Type B pancreatic cell (in vitro differentiated cells): ENCODE measurements around the gene SDK2. TPM values are rescaled to one million over a fixed set of nuclear protein-coding genes. Genes with fewer than 3 reads are reported as not detected.

Experiments
- DNase-seq: peaks from one replicate; pipeline ENCODE4 v3.0.0; 2021; ENCODE audit warnings: mixed read lengths; ENCODE audit not compliant: unreplicated experiment; ENCODE audit errors: extremely low spot score
- H3K27ac Mint-ChIP-seq: 2 replicates; pipeline ENCODE4 v1.8.0; 2021; ENCODE audit warnings: mild to moderate bottlenecking, mixed read lengths
- H3K27me3 Mint-ChIP-seq: 2 replicates; pipeline ENCODE4 v1.8.0; 2021; ENCODE audit warnings: mixed read lengths
- H3K36me3 Mint-ChIP-seq: 2 replicates; pipeline ENCODE4 v1.8.0; 2021; ENCODE audit warnings: mixed read lengths
- H3K4me1 Mint-ChIP-seq: one replicate; pipeline ENCODE4 v1.8.0; 2021; ENCODE audit warnings: mixed read lengths; ENCODE audit not compliant: unreplicated experiment
- H3K4me3 Mint-ChIP-seq: 2 replicates; pipeline ENCODE4 v1.8.0; 2021; ENCODE audit warnings: mild to moderate bottlenecking, mixed read lengths
- H3K9me3 Mint-ChIP-seq: 2 replicates; pipeline ENCODE4 v1.8.0; 2021; ENCODE audit warnings: mixed read lengths
- total RNA-seq: library from RNA; stranded (reverse); gene quantifications from 2 replicates; pipeline ENCODE4 v1.2.1, GENCODE V29; 2021; ENCODE audit warnings: low replicate concordance
- TF ChIP-seq, protein P1 (sequence below): fragments of 200-600 bp; sonication (generic); conservative IDR thresholded peaks from 2 replicates; pipeline ENCODE4 v1.5.0; 2021; ENCODE audit warnings: antibody characterized with exemption, mild to moderate bottlenecking

SDK2 gene
- total RNA-seq, 1 donor from 2014 or later = 47.3 TPM

DNA sequence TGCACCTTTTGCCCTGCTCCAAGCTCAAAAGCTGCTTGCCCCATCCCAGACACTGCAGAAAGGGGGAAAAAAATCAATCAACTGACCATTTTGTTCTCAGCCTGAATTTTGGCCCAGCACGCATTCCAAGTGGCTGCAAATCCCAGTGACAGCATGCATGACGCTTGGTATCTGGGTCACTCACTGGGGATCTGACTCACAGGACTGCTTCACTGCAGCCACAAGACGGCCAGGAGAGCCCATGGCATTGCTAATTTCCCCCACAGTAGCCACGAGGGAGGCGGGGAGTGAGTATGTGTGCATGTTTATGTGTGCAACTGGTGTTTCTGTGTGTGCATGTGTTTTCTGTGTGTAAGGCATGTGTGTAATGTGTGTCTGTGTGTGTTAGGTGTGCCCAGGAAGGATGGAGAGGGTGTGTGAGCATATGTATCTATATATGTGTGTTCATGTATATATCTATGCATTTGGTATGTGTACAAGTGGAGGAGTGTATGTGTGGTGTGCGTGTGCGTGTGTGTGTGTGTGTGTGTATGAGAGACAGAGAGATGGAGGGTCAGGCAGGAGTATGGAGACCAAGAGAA is 33.8 kb downstream of the SDK2 start:
- peak overlapping the region; percentile 3 for H3K27ac Mint-ChIP-seq
- no peaks in the 10 kb centered on the region for H3K27me3 Mint-ChIP-seq
- no peak for DNase-seq
- TF ChIP-seq, protein P1, sequence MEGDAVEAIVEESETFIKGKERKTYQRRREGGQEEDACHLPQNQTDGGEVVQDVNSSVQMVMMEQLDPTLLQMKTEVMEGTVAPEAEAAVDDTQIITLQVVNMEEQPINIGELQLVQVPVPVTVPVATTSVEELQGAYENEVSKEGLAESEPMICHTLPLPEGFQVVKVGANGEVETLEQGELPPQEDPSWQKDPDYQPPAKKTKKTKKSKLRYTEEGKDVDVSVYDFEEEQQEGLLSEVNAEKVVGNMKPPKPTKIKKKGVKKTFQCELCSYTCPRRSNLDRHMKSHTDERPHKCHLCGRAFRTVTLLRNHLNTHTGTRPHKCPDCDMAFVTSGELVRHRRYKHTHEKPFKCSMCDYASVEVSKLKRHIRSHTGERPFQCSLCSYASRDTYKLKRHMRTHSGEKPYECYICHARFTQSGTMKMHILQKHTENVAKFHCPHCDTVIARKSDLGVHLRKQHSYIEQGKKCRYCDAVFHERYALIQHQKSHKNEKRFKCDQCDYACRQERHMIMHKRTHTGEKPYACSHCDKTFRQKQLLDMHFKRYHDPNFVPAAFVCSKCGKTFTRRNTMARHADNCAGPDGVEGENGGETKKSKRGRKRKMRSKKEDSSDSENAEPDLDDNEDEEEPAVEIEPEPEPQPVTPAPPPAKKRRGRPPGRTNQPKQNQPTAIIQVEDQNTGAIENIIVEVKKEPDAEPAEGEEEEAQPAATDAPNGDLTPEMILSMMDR = no peak
- no peaks in the 10 kb centered on the region for H3K9me3 Mint-ChIP-seq
- H3K4me3 Mint-ChIP-seq = peak overlapping the region; percentile 13
- peaks cover 38% of the 10 kb centered on the region for H3K4me1 Mint-ChIP-seq
- peaks cover 6% of the 10 kb centered on the region for H3K36me3 Mint-ChIP-seq

DNA sequence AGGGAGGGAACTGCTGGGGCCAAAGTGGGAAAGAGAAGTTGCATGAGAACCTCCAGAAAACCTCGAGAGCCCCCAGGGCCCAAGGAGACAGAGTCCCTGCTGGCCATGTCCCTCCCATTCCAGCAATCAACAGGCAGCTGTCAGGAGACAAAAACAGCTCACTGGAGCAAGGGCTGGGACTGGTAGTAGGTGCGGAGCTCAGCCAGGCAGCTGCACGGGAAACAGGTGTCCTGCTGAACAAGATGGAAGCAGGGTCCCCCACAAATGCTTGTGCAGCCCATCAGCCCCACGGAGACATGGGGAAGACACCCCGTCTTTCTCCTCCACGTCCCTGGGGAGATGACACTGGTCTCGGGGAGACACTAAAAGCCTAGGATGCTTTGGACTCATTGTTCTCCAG is 34.5 kb downstream of the SDK2 start:
- peaks cover 36% of the 10 kb centered on the region for H3K4me1 Mint-ChIP-seq
- H3K4me3 Mint-ChIP-seq = no peak overlapping the region
- DNase-seq = no peak
- H3K27ac Mint-ChIP-seq = no peak overlapping the region
- TF ChIP-seq, protein P1 = no peak
- peaks cover 6% of the 10 kb centered on the region for H3K36me3 Mint-ChIP-seq
- no peaks in the 10 kb centered on the region for H3K9me3 Mint-ChIP-seq
- H3K27me3 Mint-ChIP-seq = no peaks in the 10 kb centered on the region

DNA sequence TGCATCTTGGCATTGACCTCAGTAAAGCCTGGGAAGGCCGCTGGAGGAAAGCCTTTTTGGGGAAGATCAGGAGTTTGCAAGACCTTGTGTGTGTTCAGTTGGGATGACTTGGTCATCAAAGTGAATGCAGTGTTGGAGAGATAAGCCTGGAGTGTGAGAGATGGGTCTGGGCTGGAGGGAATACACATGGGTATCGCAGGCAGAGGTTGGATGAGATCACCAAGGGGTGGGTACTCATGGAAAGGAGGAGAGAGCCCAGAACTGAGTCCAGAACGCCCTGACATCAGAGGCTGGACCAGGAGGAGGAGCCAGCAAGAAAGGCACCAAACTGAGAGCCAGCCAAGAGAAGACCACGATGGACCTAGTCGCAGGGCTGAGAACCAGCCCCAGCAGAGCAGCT is 35.2 kb downstream of the SDK2 start:
- no peak for DNase-seq
- Mint-ChIP-seq H3K9me3 (no peaks in the 10 kb centered on the region), H3K4me3 (peak overlapping the region; percentile 29), H3K27ac (no peak overlapping the region), H3K27me3 (no peaks in the 10 kb centered on the region), H3K36me3 (peaks cover 6% of the 10 kb centered on the region), H3K4me1 (peaks cover 37% of the 10 kb centered on the region)
- TF ChIP-seq, protein P1 = no peak

DNA sequence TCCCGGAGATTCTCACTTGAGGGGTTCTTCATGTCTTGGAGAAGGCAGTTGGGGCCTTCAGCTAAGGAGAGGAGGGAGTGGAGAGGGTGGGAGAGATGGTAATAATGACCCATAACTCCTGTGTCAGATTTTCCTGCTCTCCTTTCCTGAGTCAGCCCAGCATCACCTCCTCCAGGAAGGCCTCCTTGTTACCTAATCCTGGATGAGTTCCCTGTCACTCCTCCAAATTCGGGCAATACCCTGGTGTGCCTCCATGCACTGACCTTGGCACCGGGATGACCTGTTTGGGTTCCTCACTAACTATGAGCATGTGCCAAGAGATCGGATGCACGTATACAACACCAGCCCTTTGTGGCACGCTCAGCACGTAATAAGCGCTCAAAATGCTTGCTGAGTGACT is 38.8 kb downstream of the SDK2 start:
- H3K4me1 Mint-ChIP-seq = peaks cover 27% of the 10 kb centered on the region
- no peaks in the 10 kb centered on the region for H3K27me3 Mint-ChIP-seq
- no peak overlapping the region for H3K27ac Mint-ChIP-seq
- TF ChIP-seq, protein P1 = no peak
- H3K36me3 Mint-ChIP-seq = peaks cover 6% of the 10 kb centered on the region
- H3K9me3 Mint-ChIP-seq = no peaks in the 10 kb centered on the region
- DNase-seq = no peak
- no peak overlapping the region for H3K4me3 Mint-ChIP-seq

DNA sequence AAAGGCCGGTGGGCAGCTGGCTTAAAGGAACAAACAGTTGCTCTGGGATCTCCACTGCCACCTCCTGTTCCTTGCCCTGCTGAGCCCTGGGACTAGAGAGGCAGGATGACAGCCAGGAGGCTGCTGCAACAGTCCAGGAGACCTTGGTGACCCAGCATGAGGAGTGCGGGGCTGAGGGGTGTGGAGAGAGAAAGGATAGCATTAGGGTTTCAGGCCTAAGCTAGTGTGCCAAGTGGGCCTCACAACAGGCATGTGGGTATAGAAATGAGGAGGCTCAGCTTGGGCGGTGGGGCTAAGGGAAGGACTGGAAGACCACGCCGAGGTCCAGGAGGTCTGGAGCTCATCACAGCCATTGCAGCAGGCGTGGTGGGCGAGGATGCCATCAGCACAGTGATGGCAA is 39.8 kb downstream of the SDK2 start:
- TF ChIP-seq, protein P1 = no peak
- no peaks in the 10 kb centered on the region for H3K27me3 Mint-ChIP-seq
- H3K4me3 Mint-ChIP-seq = no peak overlapping the region
- H3K9me3 Mint-ChIP-seq = no peaks in the 10 kb centered on the region
- H3K4me1 Mint-ChIP-seq = peaks cover 34% of the 10 kb centered on the region
- no peak for DNase-seq
- peaks cover 6% of the 10 kb centered on the region for H3K36me3 Mint-ChIP-seq
- no peak overlapping the region for H3K27ac Mint-ChIP-seq

DNA sequence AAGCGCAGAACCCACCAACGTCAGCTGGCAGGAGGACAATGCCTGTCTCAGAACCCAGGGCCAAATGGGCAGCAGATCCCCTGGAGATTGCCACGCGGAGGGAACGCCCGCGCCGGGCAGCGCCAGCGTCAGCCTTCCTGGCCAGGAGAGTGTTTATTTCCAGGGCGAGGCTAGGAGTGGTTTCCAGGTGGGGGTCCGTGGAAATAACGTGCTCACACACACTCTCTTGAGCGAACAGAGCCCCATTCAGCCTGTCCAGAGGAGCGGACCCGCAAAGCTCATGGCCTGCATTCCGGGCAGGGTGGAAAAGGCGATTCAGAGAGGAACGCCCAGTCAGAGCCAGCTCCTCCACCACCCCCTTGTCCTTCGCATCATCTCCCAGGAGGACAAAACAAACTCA is 40.3 kb downstream of the SDK2 start:
- TF ChIP-seq, protein P1 = no peak
- Mint-ChIP-seq H3K27me3 (no peaks in the 10 kb centered on the region), H3K4me3 (no peak overlapping the region), H3K27ac (no peak overlapping the region), H3K4me1 (peaks cover 31% of the 10 kb centered on the region), H3K36me3 (peaks cover 2% of the 10 kb centered on the region), H3K9me3 (no peaks in the 10 kb centered on the region)
- DNase-seq = no peak
